ENCODE results near the gene SPSB1. TPM values are rescaled to one million over a fixed set of nuclear protein-coding genes. Genes with fewer than 3 reads are reported as not detected.

Gene SPSB1
- total RNA-seq, 1 experiment from 2014 or later, result 4.3 TPM

DNA sequence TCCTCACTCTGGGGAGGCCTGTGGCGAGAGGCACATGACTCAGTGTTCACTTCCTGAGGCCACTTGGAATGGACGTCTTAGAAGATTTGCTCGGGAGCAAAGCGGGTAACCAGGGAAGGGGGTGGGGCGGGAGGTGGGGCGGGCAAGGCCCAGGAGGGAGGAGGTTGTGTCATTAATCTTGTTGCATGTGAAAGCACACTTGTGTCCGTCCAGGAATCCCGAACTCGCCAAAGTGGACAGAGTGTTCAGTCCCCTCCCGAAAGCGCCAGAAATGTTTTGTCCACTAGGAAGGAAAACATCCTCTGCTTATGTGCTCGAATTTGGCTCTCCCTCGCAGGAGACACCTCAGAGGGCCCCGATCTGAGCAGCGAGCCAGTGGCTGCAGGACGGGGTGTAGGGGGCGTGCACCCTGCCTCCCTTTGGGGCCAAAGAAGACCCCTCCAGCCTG is 84.2 kb downstream of the SPSB1 start (continued):
- TF ChIP-seq, protein P1, sequence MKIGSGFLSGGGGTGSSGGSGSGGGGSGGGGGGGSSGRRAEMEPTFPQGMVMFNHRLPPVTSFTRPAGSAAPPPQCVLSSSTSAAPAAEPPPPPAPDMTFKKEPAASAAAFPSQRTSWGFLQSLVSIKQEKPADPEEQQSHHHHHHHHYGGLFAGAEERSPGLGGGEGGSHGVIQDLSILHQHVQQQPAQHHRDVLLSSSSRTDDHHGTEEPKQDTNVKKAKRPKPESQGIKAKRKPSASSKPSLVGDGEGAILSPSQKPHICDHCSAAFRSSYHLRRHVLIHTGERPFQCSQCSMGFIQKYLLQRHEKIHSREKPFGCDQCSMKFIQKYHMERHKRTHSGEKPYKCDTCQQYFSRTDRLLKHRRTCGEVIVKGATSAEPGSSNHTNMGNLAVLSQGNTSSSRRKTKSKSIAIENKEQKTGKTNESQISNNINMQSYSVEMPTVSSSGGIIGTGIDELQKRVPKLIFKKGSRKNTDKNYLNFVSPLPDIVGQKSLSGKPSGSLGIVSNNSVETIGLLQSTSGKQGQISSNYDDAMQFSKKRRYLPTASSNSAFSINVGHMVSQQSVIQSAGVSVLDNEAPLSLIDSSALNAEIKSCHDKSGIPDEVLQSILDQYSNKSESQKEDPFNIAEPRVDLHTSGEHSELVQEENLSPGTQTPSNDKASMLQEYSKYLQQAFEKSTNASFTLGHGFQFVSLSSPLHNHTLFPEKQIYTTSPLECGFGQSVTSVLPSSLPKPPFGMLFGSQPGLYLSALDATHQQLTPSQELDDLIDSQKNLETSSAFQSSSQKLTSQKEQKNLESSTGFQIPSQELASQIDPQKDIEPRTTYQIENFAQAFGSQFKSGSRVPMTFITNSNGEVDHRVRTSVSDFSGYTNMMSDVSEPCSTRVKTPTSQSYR (CRISPR knock-in tag; IDR thresholded peaks at IDR 0.05), result no peak

GRCh38 chr1:9378801-9379200 is 86.1 kb downstream of the SPSB1 start:
- no peak for TF ChIP-seq PRDM15 (CRISPR knock-in tag; IDR thresholded peaks at IDR 0.05)
- TF ChIP-seq FOXP1 (CRISPR knock-in tag; IDR thresholded peaks at IDR 0.05; ENCODE audit: borderline replicate concordance), result no peak
- TF ChIP-seq, protein P2, sequence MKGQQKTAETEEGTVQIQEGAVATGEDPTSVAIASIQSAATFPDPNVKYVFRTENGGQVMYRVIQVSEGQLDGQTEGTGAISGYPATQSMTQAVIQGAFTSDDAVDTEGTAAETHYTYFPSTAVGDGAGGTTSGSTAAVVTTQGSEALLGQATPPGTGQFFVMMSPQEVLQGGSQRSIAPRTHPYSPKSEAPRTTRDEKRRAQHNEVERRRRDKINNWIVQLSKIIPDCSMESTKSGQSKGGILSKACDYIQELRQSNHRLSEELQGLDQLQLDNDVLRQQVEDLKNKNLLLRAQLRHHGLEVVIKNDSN (CRISPR knock-in tag; IDR thresholded peaks at IDR 0.05), result no peak
- TF ChIP-seq HMGXB4 (CRISPR knock-in tag; IDR thresholded peaks at IDR 0.05), result no peak
- TF ChIP-seq MYBL2 (CRISPR knock-in tag; IDR thresholded peaks at IDR 0.05), result no peak
- no peak for TF ChIP-seq ZNF423 (CRISPR knock-in tag; IDR thresholded peaks at IDR 0.05)
- TF ChIP-seq HMGA2 (CRISPR knock-in tag; IDR thresholded peaks at IDR 0.05), result no peak
- TF ChIP-seq ERG (CRISPR knock-in tag; IDR thresholded peaks at IDR 0.05), result no peak
- TF ChIP-seq ZNF121 (CRISPR knock-in tag; IDR thresholded peaks at IDR 0.05), result no peak
- no peak for TF ChIP-seq NFYB (CRISPR knock-in tag; conservative IDR thresholded peaks at IDR 0.05; ENCODE audit: low read depth)
- TF ChIP-seq, protein P3, sequence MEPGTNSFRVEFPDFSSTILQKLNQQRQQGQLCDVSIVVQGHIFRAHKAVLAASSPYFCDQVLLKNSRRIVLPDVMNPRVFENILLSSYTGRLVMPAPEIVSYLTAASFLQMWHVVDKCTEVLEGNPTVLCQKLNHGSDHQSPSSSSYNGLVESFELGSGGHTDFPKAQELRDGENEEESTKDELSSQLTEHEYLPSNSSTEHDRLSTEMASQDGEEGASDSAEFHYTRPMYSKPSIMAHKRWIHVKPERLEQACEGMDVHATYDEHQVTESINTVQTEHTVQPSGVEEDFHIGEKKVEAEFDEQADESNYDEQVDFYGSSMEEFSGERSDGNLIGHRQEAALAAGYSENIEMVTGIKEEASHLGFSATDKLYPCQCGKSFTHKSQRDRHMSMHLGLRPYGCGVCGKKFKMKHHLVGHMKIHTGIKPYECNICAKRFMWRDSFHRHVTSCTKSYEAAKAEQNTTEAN (CRISPR knock-in tag; IDR thresholded peaks at IDR 0.05), result no peak
- no peak for TF ChIP-seq NFATC4 (CRISPR knock-in tag; IDR thresholded peaks at IDR 0.05)
- no peak for TF ChIP-seq ATF3 (CRISPR knock-in tag; conservative IDR thresholded peaks at IDR 0.05)
- no peak for TF ChIP-seq FOXJ3 (CRISPR knock-in tag; IDR thresholded peaks at IDR 0.05; ENCODE audit: borderline replicate concordance)
- TF ChIP-seq RORB (CRISPR knock-in tag; IDR thresholded peaks at IDR 0.05), result no peak
- TF ChIP-seq CBFB (CRISPR knock-in tag; IDR thresholded peaks at IDR 0.05; ENCODE audit: low read depth), result no peak
- TF ChIP-seq ATF1 (CRISPR knock-in tag; IDR thresholded peaks at IDR 0.05), result no peak
- no peak for TF ChIP-seq SMAD4 (CRISPR knock-in tag; IDR thresholded peaks at IDR 0.05)
- no peak for TF ChIP-seq ZNF219 (CRISPR knock-in tag; IDR thresholded peaks at IDR 0.05; ENCODE audit: borderline replicate concordance)
- Mint-ChIP-seq H3K36me3 (no peaks in the 10 kb centered on the region), H3K27me3 (ENCODE audit: low read depth) (no peaks in the 10 kb centered on the region), H3K27ac (no peak overlapping the region), H3K9me3 (no peaks in the 10 kb centered on the region), H3K4me3 (no peak overlapping the region), H3K4me1 (no peaks in the 10 kb centered on the region; the same call in 1 of the 2 replicates)
- DNase-seq (ENCODE audit: low spot score), result no peak
- ChIA-PET POLR2A (no interaction called here), CTCF (interaction anchor here (1.2 kb wide), 1 partner anchor 112 kb away, joined by 3 read pairs; no protein-coding TSS in a partner anchor)
- no peak for ATAC-seq
